GM12891 (cell line): ENCODE results near the gene HYPK.

Experiments used
- PAX5 ChIP-seq: IDR thresholded peaks from 2 replicates; pipeline ENCODE4 v1.6.1; 2011; ENCODE audit warnings: low read length, moderate library complexity, mild to moderate bottlenecking; ENCODE audit not compliant: insufficient read depth, severe bottlenecking
- POLR2A ChIP-seq: IDR thresholded peaks from 2 replicates; pipeline ENCODE4 v1.6.1; 2011; ENCODE audit warnings: low read depth, low read length, control low read depth
- POLR2AphosphoS5 ChIP-seq: IDR thresholded peaks from 2 replicates; pipeline ENCODE4 v1.6.1; 2011; ENCODE audit warnings: low read depth, low read length, control low read depth
- TAF1 ChIP-seq: IDR thresholded peaks from 2 replicates; pipeline ENCODE4 v1.6.1; 2011; ENCODE audit warnings: low read depth, low read length, control low read depth

- peak; percentile 19; the same call in 1 of the 2 replicates for TF ChIP-seq POLR2A
- TF ChIP-seq TAF1 = no peak
- TF ChIP-seq POLR2AphosphoS5 = no peak
- TF ChIP-seq PAX5 = no peak
These were observed 5.9 kb upstream of the HYPK start for GRCh38 chr15:43794269-43795037.
